K562 (cell line): ENCODE measurements around the gene SPDEF. TPM values are rescaled to one million over a fixed set of nuclear protein-coding genes. Genes with fewer than 3 reads are reported as not detected.

Experiments used
- ARID1B ChIP-seq: fragments of 450-650 bp; IDR thresholded peaks from 2 replicates; pipeline ENCODE4 v1.6.1; 2016; ENCODE audit warnings: antibody characterized with exemption, mild to moderate bottlenecking, inconsistent platforms
- ARID3A ChIP-seq: IDR thresholded peaks from 2 replicates; pipeline ENCODE4 v1.6.1; 2012; ENCODE audit warnings: low read depth, low read length, improper control_type of control experiment, borderline replicate concordance
- BRD4 ChIP-seq: fragments of 200-600 bp; sonication (generic); IDR thresholded peaks from 2 replicates; pipeline ENCODE4 v1.6.1; 2017; ENCODE audit warnings: inconsistent platforms
- DPF2 ChIP-seq: fragments of 450-650 bp; IDR thresholded peaks from 2 replicates; pipeline ENCODE4 v1.6.1; 2016
- FOXK1 ChIP-seq: sonication (generic); formaldehyde crosslinking; IDR thresholded peaks from 2 replicates; pipeline ENCODE4 v1.8.0; 2022; ENCODE audit warnings: missing genetic modification reagents, mild to moderate bottlenecking, borderline replicate concordance
- GATAD2A ChIP-seq: fragments of 450-650 bp; IDR thresholded peaks from 2 replicates; pipeline ENCODE4 v1.6.1; 2017
- HMBOX1 ChIP-seq: sonication (generic); IDR thresholded peaks from 2 replicates; pipeline ENCODE4 v1.6.1; 2016
- MIER1 ChIP-seq: fragments of 450-650 bp; IDR thresholded peaks from 2 replicates; pipeline ENCODE4 v1.6.1; 2016; ENCODE audit warnings: antibody characterized with exemption, mild to moderate bottlenecking, low read depth
- REST ChIP-seq, 2 experiments: fragments of 450-650 bp; formaldehyde crosslinking in 1 of 2; IDR thresholded peaks; 2 replicates each; pipeline versions ENCODE4 v1.4.0 to v1.6.1; 2014 to 2020; ENCODE audit warnings: mild to moderate bottlenecking in 2 of 2, borderline replicate concordance in 1 of 2, low read depth in 1 of 2
- SMARCA4 ChIP-seq: fragments of 450-650 bp; IDR thresholded peaks from 2 replicates; pipeline ENCODE4 v1.6.1; 2016
- SMARCA5 ChIP-seq: fragments of 450-650 bp; IDR thresholded peaks from 2 replicates; pipeline ENCODE4 v1.6.1; 2016
- SRSF1 ChIP-seq: fragments of 200-400 bp; formaldehyde crosslinking; IDR thresholded peaks from 2 replicates; pipeline ENCODE4 v1.6.1; 2017; ENCODE audit warnings: mild to moderate bottlenecking, low read depth, low read length, moderate library complexity
- TAF15 ChIP-seq: fragments of 200-400 bp; formaldehyde crosslinking; IDR thresholded peaks from 2 replicates; pipeline ENCODE4 v1.6.1; 2017; ENCODE audit warnings: mild to moderate bottlenecking, low read depth, low read length, moderate library complexity
- ZBTB43 ChIP-seq: sonication (generic); formaldehyde crosslinking; IDR thresholded peaks from 2 replicates; pipeline ENCODE4 v1.8.0; 2023; ENCODE audit warnings: mild to moderate bottlenecking, missing genetic modification reagents
- ZNF239 ChIP-seq: fragments of 250-450 bp; sonication (Bioruptor Pico); IDR thresholded peaks from 2 replicates; pipeline ENCODE4 v1.4.0; 2020; ENCODE audit warnings: mild to moderate bottlenecking
- ZNF3 ChIP-seq: fragments of 250-450 bp; sonication (Bioruptor Pico); IDR thresholded peaks from 2 replicates; pipeline ENCODE4 v1.5.0; 2021; ENCODE audit warnings: mild to moderate bottlenecking, moderate library complexity
- ZNF696 ChIP-seq: fragments of 250-450 bp; sonication (Bioruptor Pico); conservative IDR thresholded peaks from 2 replicates; pipeline ENCODE4 v1.4.0; 2020; ENCODE audit warnings: mild to moderate bottlenecking, moderate library complexity
- polyA plus RNA-seq, 8 experiments: library from polyadenylated mRNA; depleted of rRNA in 4 of 8; stranded (reverse) in 5 of 8; unstranded in 3 of 8; fragments of >200 nt; fragmentation: Nextera tagmentation in 2 of 8; fragmentation: Illumina TruSeq in 1 of 8; extraction: Ambion mirVana in 2 of 8; extraction: Trizol in 1 of 8; gene quantifications; 2 replicates each; pipeline versions ENCODE4 v1.2.1 to v1.2.3, GENCODE V29; 2011 to 2014; ENCODE audit warnings: inconsistent platforms in 1 of 8, missing spikeins in 1 of 8
- total RNA-seq, 7 experiments: library from RNA; depleted of rRNA in 6 of 7; stranded (reverse); fragments of >200 nt in 6 of 7; fragmentation: Illumina TruSeq in 2 of 7; extraction: Trizol in 2 of 7; gene quantifications; 2 replicates each; pipeline versions ENCODE4 v1.2.1 to v1.2.3, GENCODE V29; 2011 to 2021; ENCODE audit warnings: low replicate concordance in 1 of 7

The SPDEF gene
- total and polyA plus RNA-seq, 9 of the 15 experiments (the other 6 are each of a cell fraction or from before 2014, with no cell fraction given) = 0.04 to 0.12 (median 0.11) TPM; not detected in 5

- no peak for TF ChIP-seq REST (IDR thresholded peaks at IDR 0.05; ENCODE audit: borderline replicate concordance)
- TF ChIP-seq REST (CRISPR knock-in tag; IDR thresholded peaks at IDR 0.05; ENCODE audit: low read depth) = no peak
- TF ChIP-seq ZNF3 (CRISPR knock-in tag) = no peak
- no peak for TF ChIP-seq ZBTB43 (CRISPR knock-in tag)
- TF ChIP-seq SMARCA5 = peak; percentile 98
- no peak for TF ChIP-seq HMBOX1
- no peak for TF ChIP-seq BRD4
- peak; percentile 21; the same call in 1 of the 2 replicates for TF ChIP-seq GATAD2A
- TF ChIP-seq SRSF1 = no peak
- TF ChIP-seq ARID1B = peak; percentile 88
- TF ChIP-seq DPF2 = peak; percentile 87
- TF ChIP-seq ARID3A = 0 out of 2 replicates have a peak, but pooled peaks have one; percentile 25
- no peak for TF ChIP-seq FOXK1 (CRISPR knock-in tag)
- no peak for TF ChIP-seq ZNF239 (CRISPR knock-in tag)
- TF ChIP-seq MIER1 = no peak
- TF ChIP-seq TAF15 = no peak
- peak; percentile 59 for TF ChIP-seq SMARCA4
- no peak for TF ChIP-seq ZNF696
Observed at GRCh38 chr6:34517461-34517881, 38.7 kb downstream of the SPDEF start (continued).
